AG08396 (cell line): ENCODE results near the gene CHODL.

Experiments
- DNase-seq: peaks from one replicate; pipeline ENCODE4 v3.0.0; 2012; ENCODE audit warnings: low spot score, mixed read lengths

Gene CHODL

GRCh38 chr21:18244671-18245463 is at the start of gene CHODL:
CHODL (plus strand) TSS chr21:18244833; CDS start chr21:18245224, 391 bp downstream.
- no peak for DNase-seq

- no peak for DNase-seq
Observed at GRCh38 chr21:18204931-18205330, 39.7 kb upstream of the CHODL start.

- no peak for DNase-seq
Observed at GRCh38 chr21:18218331-18218730, 26.3 kb upstream of the CHODL start.

GRCh38 chr21:18220498-18220897 is 24.1 kb upstream of the CHODL start:
- DNase-seq: no peak

- no peak for DNase-seq
Observed at GRCh38 chr21:18222346-18222745, 22.3 kb upstream of the CHODL start.

GRCh38 chr21:18228060-18228739 is 16.4 kb upstream of the CHODL start:
- no peak for DNase-seq

- DNase-seq: no peak
Observed at GRCh38 chr21:18235545-18235944, 9.1 kb upstream of the CHODL start.

- DNase-seq: no peak
Observed at GRCh38 chr21:18245464-18245967, 883 bp downstream of the CHODL start.

GRCh38 chr21:18248171-18248570 is 3.5 kb downstream of the CHODL start:
- no peak for DNase-seq

- no peak for DNase-seq
Observed at GRCh38 chr21:18249672-18250071, 5.0 kb downstream of the CHODL start.

- DNase-seq: no peak
Observed at GRCh38 chr21:18251065-18251464, 6.4 kb downstream of the CHODL start.

GRCh38 chr21:18252256-18252655 is 7.6 kb downstream of the CHODL start:
- no peak for DNase-seq

GRCh38 chr21:18252680-18253079 is 8.0 kb downstream of the CHODL start:
- no peak for DNase-seq

- no peak for DNase-seq
Observed at GRCh38 chr21:18253221-18253620, 8.6 kb downstream of the CHODL start.

- no peak for DNase-seq
Observed at GRCh38 chr21:18253799-18254198, 9.2 kb downstream of the CHODL start.

- no peak for DNase-seq
Observed at GRCh38 chr21:18265944-18266343, 21.3 kb downstream of the CHODL start.

GRCh38 chr21:18267496-18267895 is 22.9 kb downstream of the CHODL start:
- DNase-seq: no peak

- no peak for DNase-seq
Observed at GRCh38 chr21:18268906-18269305, 24.3 kb downstream of the CHODL start.

GRCh38 chr21:18269856-18270255 is 25.2 kb downstream of the CHODL start:
- DNase-seq: no peak

- no peak for DNase-seq
Observed at GRCh38 chr21:18273400-18273799, 28.8 kb downstream of the CHODL start.

GRCh38 chr21:18274370-18274769 is 29.7 kb downstream of the CHODL start:
- no peak for DNase-seq

- no peak for DNase-seq
Observed at GRCh38 chr21:18275781-18276180, 31.1 kb downstream of the CHODL start.

GRCh38 chr21:18285379-18285778 is 40.7 kb downstream of the CHODL start:
- DNase-seq: no peak
